Endometrial microvascular endothelial cells (primary cell): Measurements from ENCODE around the gene SYNPR. TPM values are rescaled to one million over a fixed set of nuclear protein-coding genes. Genes with fewer than 3 reads are reported as not detected.

Experiments
- in situ Hi-C: cut with HindIII; loops from 2 replicates; pipeline ENCODE4 v1.10.0; 2017; ENCODE audit warnings: low sequenced_read_pairs, low pct_unique_long_range_greater_than_20kb; ENCODE audit errors: inconsistent ontology term
- total RNA-seq: library from RNA; depleted of rRNA; stranded (reverse); fragments of >200 nt; gene quantifications from one replicate; pipeline ENCODE4 v1.2.3, GENCODE V29; 2015; ENCODE audit errors: inconsistent ontology term

SYNPR gene
- total RNA-seq, 1 donor from 2014 or later, result not detected

DNA sequence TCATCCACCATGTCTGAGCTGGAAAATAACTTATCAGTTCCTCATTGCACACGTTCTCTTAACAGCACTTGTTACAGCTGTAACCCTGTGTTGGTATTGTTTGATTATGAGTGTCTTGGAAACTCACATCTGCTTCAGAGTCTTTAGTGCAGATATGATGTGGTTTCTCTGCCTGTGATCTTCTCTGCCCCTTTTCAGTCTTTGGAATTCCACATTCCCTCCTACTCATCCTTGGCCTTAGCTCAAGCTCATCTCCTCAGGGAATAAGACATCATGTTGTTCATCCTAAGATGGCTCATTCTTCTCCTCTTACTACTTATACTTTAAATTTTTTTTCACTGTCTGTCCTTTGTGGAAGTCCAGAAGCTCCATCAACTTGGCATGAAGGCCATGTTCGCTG is 77.7 kb downstream of the SYNPR start:
- in situ Hi-C loops, result no loop called here

DNA sequence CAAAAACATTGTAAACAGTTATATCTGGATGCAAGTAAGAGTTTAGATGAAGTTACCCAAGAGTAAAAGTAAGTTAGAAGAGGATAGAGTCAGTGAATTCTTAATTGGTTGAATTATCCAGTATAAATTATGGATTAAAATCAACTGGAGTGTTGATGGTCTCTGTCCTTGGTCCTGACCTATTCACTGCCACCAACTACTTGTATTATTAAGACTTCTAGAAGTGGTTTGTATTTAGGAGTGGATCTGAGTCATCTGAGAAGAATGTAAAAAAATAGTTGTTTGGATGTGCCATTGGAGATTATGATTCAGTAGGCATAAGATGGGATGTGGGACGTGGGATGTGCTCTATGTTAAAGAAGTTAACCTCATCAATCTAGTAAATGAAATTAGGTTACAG is 86.4 kb downstream of the SYNPR start:
- in situ Hi-C loops, result no loop called here

DNA sequence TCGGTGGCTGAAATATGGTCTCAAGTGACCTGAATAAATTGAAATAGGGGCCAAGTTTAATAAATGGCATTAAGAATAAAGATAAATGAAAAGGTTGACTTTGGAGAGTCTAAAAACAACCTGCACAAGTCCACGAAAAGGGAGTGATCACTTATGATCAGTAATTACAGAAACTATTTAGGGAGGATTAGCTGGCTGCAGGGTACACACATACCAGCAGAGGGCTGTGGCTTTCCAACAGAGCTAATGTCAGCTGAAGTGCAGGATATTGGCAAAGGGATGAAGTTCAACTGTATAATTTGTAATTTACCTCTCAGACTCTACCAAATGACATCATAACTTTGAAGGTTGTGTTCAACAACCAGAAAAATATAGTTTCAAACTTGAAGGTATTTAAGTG is 86.8 kb downstream of the SYNPR start:
- in situ Hi-C loops, result no loop called here

DNA sequence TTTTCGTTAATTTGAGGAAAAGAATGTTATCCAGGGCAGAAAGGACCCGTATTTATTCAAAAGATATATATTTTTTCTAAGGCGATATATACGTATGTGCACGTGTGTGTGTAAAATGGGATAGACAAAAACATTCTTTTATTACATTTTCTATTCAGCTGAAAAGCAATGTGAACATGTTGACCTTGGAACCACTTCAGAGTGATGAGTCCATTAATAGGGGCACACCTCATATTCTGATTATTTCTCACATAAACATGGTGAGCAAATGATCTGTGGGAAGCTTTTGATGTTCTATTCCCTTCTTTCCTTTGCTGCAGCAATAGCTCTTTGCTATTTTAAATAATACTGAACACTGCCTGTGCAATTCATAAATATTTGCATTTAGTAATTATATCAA is 87.6 kb downstream of the SYNPR start:
- in situ Hi-C loops, result no loop called here

DNA sequence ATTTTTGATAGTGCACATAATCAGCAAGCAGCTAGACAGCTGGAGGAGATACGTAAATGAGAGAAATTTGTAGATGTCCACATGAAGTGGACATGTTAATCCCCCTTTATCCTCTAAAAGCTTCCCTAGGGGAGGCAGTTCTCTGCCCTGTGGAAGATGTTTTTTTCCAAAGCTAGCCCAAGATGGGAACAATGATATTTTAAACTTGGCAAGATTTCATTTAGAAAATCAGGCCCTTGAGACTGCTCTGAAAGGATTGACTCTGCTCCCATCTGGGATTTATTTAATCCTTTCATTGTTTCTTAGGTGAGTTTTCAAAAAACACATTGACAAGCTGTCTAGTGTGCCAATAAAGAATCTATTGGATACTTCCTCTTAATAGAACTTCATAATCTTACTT is 92.0 kb downstream of the SYNPR start:
- in situ Hi-C loops, result no loop called here

DNA sequence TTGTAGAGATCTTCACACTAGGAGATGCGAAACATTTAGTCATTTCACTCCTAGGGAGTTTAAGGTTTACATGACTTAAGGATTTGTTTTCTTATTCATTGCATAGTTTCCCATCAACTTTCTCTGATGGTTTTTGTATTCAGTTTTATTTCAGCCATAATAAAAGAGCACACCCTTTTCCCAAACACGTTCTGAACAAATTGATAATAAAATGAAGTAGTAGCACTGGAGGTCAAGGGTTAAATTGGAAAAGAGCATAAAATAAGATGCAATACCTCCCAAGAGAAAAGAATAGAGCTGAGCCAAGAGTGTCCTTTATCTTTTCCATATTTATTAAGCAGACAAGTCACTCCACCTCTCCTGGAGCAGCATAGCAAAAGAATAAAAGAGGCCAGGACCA is 104.9 kb downstream of the SYNPR start:
- in situ Hi-C loops, result no loop called here

DNA sequence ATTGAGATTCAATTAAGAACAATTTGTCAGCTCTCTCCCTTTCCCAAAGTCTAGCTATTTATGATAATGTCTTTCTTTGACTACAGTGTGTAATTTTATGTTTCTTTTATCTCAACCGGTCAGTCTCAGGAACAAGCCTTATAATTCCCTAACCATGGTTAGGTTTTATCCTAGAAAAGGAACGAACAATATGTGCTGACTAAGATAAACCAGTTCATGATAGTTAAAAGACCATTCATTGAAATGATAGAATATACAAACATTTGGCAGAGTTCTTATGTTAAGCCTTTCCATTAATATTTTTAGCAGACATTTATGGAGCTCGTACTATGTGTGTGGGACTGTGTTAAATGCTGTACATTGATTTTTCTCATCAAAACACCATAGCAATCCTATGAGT is 106.3 kb downstream of the SYNPR start:
- in situ Hi-C loops, result no loop called here

DNA sequence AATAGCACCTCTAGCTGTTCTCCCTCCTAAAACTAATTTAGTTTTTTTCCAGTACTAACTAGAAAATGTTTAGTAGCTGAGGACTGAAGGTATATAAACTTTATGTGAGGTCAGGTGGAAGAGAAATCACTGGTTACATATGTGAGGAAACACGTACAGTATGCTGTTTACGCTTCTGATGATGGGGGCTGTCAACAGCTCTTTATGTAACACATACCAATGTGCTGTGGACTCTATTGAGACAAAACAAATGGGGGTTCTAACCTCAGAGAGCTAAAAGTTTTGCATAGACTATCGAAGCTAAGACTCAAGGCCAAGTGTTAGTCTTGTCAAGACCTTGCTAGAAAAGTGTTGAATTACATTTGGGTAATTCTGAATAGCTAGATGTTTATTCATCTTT is 107.5 kb downstream of the SYNPR start:
- in situ Hi-C loops, result no loop called here

DNA sequence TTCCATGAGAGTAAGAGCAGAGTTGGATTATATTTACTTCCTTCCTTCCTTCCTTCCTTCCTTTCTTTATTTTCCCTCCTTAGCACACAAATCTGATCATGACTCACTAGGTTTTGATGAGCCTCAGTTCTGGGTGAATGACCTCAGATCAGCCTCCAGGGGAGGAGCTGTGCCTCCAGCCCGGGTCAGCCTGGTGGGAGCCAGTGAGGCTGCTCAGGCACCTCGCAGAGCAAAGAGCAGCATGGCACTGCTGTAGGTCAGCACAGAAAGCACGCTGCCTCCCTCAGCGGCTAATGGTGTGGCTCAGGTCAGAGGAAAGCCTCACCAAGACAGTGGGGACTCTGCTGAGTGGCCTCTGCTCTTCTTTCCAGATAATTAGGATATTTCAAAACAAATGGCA is 108.5 kb downstream of the SYNPR start:
- in situ Hi-C loops, result no loop called here

DNA sequence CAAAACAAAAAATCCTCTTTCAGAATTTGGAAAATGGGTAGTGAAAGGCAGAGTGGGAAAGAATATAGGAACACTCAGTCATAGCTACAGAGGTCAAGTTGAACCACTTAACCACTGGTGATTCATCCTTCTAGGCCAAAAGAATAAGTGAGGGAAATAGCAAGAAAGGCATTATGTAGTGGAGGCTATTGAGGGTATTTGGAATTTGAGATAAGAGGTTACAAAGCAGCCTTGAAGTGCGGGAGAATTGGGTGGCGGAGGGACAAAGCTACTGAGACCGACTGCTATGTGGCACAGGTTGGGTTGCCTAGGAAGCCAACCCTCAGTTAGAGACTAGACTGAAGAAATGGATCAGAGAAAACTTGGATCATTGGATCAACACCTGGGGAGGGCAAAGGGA is 109.5 kb downstream of the SYNPR start:
- in situ Hi-C loops, result no loop called here

DNA sequence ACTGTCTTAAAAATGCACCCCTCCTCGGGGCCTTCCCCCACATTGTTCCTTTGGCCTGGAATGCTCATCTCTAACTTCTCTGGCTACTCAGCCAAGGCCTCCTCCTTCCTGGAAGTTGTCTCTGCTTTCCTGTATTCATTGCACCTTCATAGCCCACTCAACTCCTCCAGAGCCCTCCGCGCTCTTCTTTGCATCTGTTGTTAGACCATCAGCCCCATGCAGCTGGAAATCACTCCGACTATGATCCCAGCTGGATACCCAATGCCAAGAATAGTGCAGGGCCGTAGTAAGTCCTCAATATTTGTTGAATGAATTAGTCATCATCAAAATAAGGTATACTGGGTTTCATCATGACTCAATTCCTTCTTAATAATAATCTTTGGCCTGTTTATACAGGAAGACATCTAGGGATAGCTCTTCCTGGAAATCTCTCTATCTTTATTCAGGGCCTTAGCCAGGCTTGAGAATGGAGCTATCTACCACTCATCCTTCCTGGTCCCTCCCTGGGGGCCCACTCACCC is 112.7 kb downstream of the SYNPR start:
- in situ Hi-C loops, result no loop called here

DNA sequence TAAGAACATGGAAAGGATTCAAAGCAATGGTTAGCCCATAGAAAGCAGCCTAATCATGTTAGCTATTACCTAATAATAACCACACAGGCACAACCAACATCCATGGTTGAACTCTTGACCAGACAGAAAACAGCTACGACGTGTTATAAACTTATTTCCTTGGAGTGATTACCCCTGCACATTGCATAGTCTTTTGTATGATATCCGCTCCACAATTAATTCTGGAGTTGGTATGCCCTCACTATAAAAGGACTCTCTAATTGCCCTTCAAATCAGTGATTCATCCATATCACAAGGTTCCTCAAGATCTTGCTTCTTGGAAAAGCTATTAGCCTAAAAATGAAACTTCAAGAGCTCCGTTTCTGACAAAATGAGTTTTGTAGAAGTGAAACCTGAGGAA is 117.9 kb downstream of the SYNPR start:
- in situ Hi-C loops, result no loop called here

DNA sequence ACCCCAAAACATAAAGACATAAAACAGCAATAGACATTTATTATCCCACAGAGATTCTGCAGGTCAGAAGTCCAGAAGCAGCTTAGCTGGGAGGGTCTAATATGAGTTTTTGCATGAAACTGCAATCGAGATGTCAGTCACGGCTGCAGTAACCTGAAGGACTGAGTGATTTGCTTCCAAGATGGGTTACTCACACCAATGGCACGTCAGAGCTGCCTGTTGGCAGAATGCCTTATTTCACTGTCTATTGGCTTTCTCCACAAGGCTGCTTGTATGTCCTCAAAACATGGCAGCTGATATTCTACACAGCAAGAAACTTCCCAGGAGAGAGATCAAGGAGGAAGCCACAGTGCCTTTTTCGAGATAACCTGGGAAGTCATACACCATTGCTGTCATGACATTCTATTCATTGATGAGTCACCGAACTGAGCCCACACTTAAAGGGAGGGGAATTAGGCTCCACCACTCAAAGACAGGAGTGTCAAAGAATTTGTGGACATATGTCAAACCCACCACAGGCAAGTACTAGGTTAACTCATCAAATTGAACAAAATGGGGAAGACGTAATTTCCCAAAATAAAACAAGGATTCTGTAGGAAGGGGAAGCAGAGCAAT is 122.2 kb downstream of the SYNPR start:
- in situ Hi-C loops, result no loop called here

DNA sequence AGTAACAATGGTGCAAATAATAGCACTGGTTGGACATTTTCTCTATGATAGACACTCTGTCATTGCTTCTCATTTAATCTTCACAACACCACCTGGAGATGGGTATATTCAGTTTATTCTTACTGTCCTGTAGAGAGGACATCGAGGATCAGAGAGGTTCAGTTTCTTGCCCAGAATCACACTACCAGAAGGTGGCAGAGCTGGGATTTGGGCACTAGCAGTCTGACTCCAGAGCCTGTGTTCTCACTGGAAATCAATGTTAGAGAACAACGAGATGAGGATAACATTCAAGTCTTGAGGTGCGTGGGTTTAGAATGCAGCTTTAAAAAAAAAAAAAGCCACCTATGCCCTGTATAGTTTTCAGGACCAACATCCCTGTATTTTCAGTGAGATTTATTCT is 127.8 kb downstream of the SYNPR start:
- in situ Hi-C loops, result no loop called here

DNA sequence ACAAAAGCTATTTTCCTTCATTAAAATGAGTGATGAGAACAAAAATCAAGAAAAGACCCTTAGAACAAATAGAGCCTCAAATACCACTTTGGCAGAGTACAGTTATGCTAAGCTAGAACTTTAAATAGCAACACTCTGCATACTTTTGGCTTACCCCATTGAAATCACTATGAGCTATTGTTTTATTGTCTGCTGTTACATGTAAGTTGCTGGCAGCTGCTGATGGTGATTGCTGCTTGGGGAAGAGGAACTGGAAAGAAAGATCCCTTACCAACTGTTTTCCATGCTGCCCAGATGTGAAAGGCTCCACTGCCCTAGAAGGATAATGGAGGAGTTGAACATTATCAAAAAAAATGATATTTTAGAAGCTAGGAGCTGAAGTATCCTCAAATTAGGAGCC is 135.4 kb downstream of the SYNPR start:
- in situ Hi-C loops, result no loop called here

DNA sequence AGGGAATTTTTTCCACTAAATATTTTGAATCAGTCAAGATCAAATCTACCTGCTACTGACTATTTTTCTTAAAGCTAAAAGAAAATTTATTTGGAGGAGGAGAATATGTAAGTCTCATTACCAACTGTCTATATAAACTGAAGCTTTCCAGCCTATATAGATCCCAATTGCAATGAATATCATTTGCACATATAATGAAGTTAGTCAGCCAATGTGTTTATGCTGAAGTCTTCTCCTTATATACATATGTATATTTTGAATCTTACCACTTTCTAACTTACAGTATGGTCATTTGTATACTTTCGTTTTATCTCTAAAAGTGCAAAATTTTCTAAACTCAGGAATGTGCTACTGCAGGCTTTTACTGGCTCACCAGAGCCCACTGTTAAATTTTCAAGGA is 136.5 kb downstream of the SYNPR start:
- in situ Hi-C loops, result no loop called here

DNA sequence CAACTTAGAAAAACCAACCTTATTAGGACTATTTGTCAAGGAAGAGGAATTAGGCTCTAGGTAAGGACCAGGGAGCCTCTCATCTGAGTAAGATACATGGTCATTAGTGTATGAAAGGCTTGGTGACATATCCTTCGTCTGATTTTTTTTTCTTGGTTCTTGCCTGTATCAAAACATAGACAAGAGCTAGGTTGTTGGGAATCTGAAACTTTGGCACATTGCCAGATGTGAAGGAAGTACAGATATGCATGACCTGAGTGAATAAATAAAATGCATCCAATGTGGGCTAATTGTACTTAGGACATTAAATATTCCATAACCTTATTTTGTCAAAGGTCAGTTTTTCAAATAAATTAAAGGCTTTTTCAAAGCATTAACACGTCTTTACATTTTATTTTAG is 151.8 kb downstream of the SYNPR start:
- in situ Hi-C loops, result no loop called here

DNA sequence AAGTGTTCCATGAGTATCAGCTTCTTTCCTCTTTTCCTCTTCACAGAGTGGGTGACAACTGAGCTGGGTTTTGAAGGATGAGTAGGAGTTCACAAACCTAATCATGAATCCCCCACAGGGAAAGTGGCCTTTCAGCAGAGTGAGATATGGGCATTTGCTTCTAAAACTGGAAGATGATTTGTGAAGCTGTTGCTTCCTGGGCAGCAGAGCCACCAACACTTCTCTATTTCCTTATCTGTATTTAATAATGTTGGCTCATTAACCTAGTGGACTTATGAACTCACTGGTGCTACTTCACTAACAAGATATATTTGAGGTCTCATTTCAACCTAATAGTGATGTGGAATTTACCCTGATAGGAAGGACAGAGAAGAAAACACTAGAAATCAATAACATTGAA is 152.8 kb downstream of the SYNPR start:
- in situ Hi-C loops, result no loop called here

DNA sequence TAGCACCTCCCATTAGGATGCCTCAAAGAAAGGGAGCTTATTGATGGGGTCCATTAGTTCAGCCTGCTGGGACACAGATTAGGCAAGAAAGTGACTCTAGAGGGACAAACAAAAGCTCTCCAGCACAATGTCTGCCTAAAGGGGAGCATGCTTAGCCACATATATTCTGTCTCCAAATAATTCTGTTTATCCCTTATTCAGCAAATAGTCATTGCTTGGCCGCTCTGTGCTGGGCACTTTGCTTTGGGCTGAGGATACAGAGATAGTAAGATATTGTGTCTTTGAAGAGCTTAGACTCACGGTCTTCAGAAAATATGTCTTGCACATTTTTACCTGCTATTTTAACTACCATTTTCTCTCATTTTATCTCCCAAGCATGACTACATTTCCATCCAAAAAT is 159.8 kb downstream of the SYNPR start:
- in situ Hi-C loops, result no loop called here

DNA sequence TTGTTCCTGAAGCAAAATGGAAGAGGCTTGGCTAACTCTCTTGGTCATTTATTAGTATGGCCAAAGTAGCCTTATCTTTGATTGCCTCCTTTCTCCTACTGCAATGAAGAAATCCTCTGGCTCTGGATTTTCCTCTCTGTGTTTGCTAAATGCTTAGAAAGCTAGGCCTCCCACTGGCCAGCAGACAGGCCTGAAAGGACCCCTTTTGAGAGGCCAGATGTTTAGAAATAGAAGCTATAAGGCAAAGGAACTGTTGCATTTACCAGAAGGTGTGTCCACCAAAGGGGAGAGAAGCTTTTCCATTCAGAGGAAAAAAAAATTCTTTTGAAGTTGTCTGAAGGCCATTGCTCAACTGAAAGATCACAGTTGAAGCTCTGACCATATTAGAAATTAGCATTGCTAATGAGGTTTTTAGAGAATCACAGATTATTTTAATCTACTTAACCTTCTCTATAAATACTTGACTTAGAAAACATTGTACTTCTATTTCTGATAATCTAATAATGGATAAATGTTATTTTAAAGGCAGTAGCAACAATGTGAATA is 160.8 kb downstream of the SYNPR start:
- in situ Hi-C loops, result no loop called here

DNA sequence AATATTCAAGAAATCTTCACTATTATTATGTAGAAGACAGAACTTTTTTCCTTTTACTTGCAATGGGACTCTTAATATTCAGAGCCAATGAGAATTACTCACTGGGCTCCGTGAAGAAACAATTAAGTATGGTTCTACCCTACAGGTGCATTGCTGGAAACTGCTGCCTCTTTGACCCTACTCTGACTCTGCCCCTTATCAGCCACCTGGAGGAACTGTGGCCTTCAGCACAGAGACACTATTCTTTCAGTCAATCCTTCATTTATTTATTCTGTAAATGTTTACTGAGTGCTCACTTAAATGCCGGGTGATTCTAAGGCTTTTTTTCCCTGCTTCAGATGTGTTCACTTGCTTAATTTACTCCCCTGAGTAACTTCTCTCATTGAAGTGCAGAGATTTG is 163.2 kb downstream of the SYNPR start:
- in situ Hi-C loops, result no loop called here
